Esophagus (tissue), 2 donors: Measurements from ENCODE around the gene MAP2K7. TPM values are rescaled to one million over a fixed set of nuclear protein-coding genes. Genes with fewer than 3 reads are reported as not detected.
A peak's percentile ranks its signal among the peaks of the same experiment; 100 is the strongest.

Experiments used
- H3K27ac ChIP-seq, 2 donors: one replicate each; pipeline ENCODE4 v1.5.1; 2013; ENCODE audit warnings: low read depth in 2 of 2, mild to moderate bottlenecking in 2 of 2, inconsistent platforms in 1 of 2, low read length in 1 of 2, moderate library complexity in 1 of 2
- H3K27me3 ChIP-seq, 2 donors: one replicate each; pipeline ENCODE4 v1.6.1; 2013; ENCODE audit warnings: low read length in 2 of 2, control low read depth in 1 of 2, mild to moderate bottlenecking in 1 of 2; ENCODE audit not compliant: insufficient read depth in 2 of 2, control insufficient read depth in 1 of 2
- H3K36me3 ChIP-seq, 2 donors: one replicate each; pipeline ENCODE4 v1.6.1; 2013; ENCODE audit warnings: low read length in 1 of 2; ENCODE audit not compliant: control insufficient read depth in 2 of 2, insufficient read depth in 2 of 2
- H3K4me1 ChIP-seq, 2 donors: one replicate each; pipeline ENCODE4 v1.6.1; 2013; ENCODE audit warnings: low read length in 1 of 2; ENCODE audit not compliant: control insufficient read depth in 2 of 2, insufficient read depth in 2 of 2
- H3K4me3 ChIP-seq, 2 donors: one replicate each; pipeline ENCODE4 v1.5.1; 2013; ENCODE audit warnings: low read length in 2 of 2, mild to moderate bottlenecking in 2 of 2, low read depth in 1 of 2, moderate library complexity in 1 of 2
- H3K9me3 ChIP-seq, 2 donors: one replicate each; pipeline ENCODE4 v1.6.1; 2013; ENCODE audit warnings: mild to moderate bottlenecking in 2 of 2, low read depth in 1 of 2, low read length in 1 of 2, moderate library complexity in 1 of 2; ENCODE audit not compliant: control insufficient read depth in 2 of 2, insufficient read depth in 1 of 2
- WGBS, 2 donors: extraction: QIAGEN DNeasy Blood & Tissue Kit; methylation state at CpG; one replicate each; pipeline ENCODE4 v1.1.7; 2013; 5-methylcytosine and 5-hydroxymethylcytosine counted together
- polyA plus RNA-seq, 2 donors: library from polyadenylated mRNA; stranded (reverse); fragments of 200-250 nt; gene quantifications; one replicate each; pipeline ENCODE4 v1.2.3, GENCODE V29; 2013
- donor health status: healthy with polysubstance abuse.
- donor health status: Bipolar disorder and iron deficiency.

The MAP2K7 gene
- polyA plus RNA-seq, 2 donors = 12.8 to 35.1 TPM

- peaks cover 22 to 47% of the 10 kb centered on the region in 2 donors for H3K36me3 ChIP-seq
- no peak overlapping the region for H3K4me3 ChIP-seq
- peaks cover 0 to 2% of the 10 kb centered on the region in 2 donors for H3K9me3 ChIP-seq
- no peak overlapping the region for H3K27ac ChIP-seq
- WGBS, 2 donors = 87% methylated on average over 53 to 55 of the region's 55 CpGs
- H3K27me3 ChIP-seq = no peaks in the 10 kb centered on the region
- peaks cover 0 to 3% of the 10 kb centered on the region in 2 donors for H3K4me1 ChIP-seq
Measured at GRCh38 chr19:7933828-7934725, 30.4 kb downstream of the MAP2K7 start.

GRCh38 chr19:7934766-7935165, 31.1 kb downstream of the MAP2K7 start:
- no peaks in the 10 kb centered on the region for H3K27me3 ChIP-seq
- H3K9me3 ChIP-seq = peaks cover 0 to 2% of the 10 kb centered on the region in 2 donors
- H3K4me3 ChIP-seq = no peak overlapping the region
- H3K4me1 ChIP-seq = peaks cover 0 to 3% of the 10 kb centered on the region in 2 donors
- 90 to 91% methylated on average over 21 of the region's 21 CpGs for WGBS, 2 donors
- H3K27ac ChIP-seq = no peak overlapping the region
- peaks cover 22 to 47% of the 10 kb centered on the region in 2 donors for H3K36me3 ChIP-seq

GRCh38 chr19:7940841-7941240, 37.2 kb downstream of the MAP2K7 start:
- H3K36me3 ChIP-seq = peaks cover 0 to 16% of the 10 kb centered on the region in 2 donors
- WGBS, 2 donors = 91% methylated on average over 13 of the region's 13 CpGs

GRCh38 chr19:7941895-7942596, 38.4 kb downstream of the MAP2K7 start:
- WGBS, 2 donors = 89 to 90% methylated on average over 19 of the region's 19 CpGs
- H3K36me3 ChIP-seq = peaks cover 0 to 14% of the 10 kb centered on the region in 2 donors
- H3K9me3 ChIP-seq = no peaks in the 10 kb centered on the region
- H3K27me3 ChIP-seq = no peaks in the 10 kb centered on the region
- H3K4me1 ChIP-seq = peaks cover 0 to 5% of the 10 kb centered on the region in 2 donors
- no peak overlapping the region for H3K27ac ChIP-seq
- H3K4me3 ChIP-seq = no peak overlapping the region

More at GRCh38 chr19:7940841-7941240, 37.2 kb downstream of the MAP2K7 start:
- Histone ChIP-seq H3K9me3 (no peaks in the 10 kb centered on the region), H3K27me3 (no peaks in the 10 kb centered on the region), H3K4me1 (peaks cover 0 to 5% of the 10 kb centered on the region in 2 donors), H3K4me3 (no peak overlapping the region), H3K27ac (no peak overlapping the region)

GRCh38 chr19:7942981-7943443, 39.3 kb downstream of the MAP2K7 start:
- Histone ChIP-seq H3K9me3 (no peaks in the 10 kb centered on the region), H3K27me3 (no peaks in the 10 kb centered on the region), H3K36me3 (peaks cover 0 to 10% of the 10 kb centered on the region in 2 donors), H3K27ac (peak overlapping the region; percentile 91 to 93), H3K4me3 (peak overlapping the region; percentile 52 to 70), H3K4me1 (peaks cover 0 to 5% of the 10 kb centered on the region in 2 donors)
- 3 to 5% methylated on average over 33 of the region's 33 CpGs for WGBS, 2 donors

- 0 to 1% methylated on average over 56 of the region's 56 CpGs for WGBS, 2 donors
- Histone ChIP-seq H3K4me1 (peaks cover 0 to 5% of the 10 kb centered on the region in 2 donors), H3K9me3 (no peaks in the 10 kb centered on the region), H3K27ac (peak within 1 kb of the TSS; percentile 93), H3K36me3 (peaks cover 0 to 10% of the 10 kb centered on the region in 2 donors), H3K27me3 (no peaks in the 10 kb centered on the region), H3K4me3 (peak within 1 kb of the TSS; percentile 52 to 70)
Measured at GRCh38 chr19:7943444-7944176, 39.9 kb downstream of the MAP2K7 start, which contains the start of gene TIMM44. TIMM44 (minus strand) TSS chr19:7943666; CDS start chr19:7943651, 15 bp downstream.

- no peaks in the 10 kb centered on the region for H3K27me3 ChIP-seq
- H3K36me3 ChIP-seq = peaks cover 0 to 10% of the 10 kb centered on the region in 2 donors
- H3K9me3 ChIP-seq = no peaks in the 10 kb centered on the region
- peak overlapping the region; percentile 48 to 51 for H3K4me3 ChIP-seq
- H3K27ac ChIP-seq = peak overlapping the region; percentile 89 to 93
- peaks cover 0 to 5% of the 10 kb centered on the region in 2 donors for H3K4me1 ChIP-seq
- 27% methylated on average over 18 of the region's 18 CpGs for WGBS, 2 donors
Measured at GRCh38 chr19:7944177-7944761, 40.6 kb downstream of the MAP2K7 start.

GRCh38 chr19:7947939-7948338, 44.3 kb downstream of the MAP2K7 start:
- Histone ChIP-seq H3K4me1 (no peaks in the 10 kb centered on the region), H3K27ac (no peak overlapping the region), H3K36me3 (no peaks in the 10 kb centered on the region), H3K9me3 (no peaks in the 10 kb centered on the region), H3K4me3 (no peak overlapping the region), H3K27me3 (no peaks in the 10 kb centered on the region)
- WGBS, 2 donors = 85 to 89% methylated on average over 4 of the region's 4 CpGs
